Measurements from ENCODE around the gene URGCP. TPM values are rescaled to one million over a fixed set of nuclear protein-coding genes. Genes with fewer than 3 reads are reported as not detected.

Gene URGCP
- total RNA-seq, 2 donors from 2014 or later: 23.2 to 23.8 TPM

DNA sequence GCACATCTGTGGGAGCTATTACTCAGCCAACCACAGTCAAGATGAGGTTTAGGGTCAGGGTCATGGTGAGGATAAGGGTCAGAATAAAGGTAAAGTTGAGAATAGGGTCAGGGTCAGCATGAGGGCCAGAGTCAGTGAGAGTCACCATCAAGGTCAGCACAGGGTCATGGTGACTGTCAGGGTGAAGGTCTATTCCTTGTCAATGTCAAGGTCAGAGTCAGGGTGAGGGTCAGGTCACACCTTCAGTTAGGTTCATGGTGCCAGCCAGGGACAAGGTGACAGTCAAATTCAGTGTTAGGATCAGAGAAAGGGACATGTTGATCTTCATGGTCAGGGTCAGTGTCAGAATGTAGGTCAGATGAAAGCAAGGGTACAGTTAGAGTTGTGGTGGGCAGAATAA, 51.2 kb downstream of the URGCP start:
- no peak overlapping the region for H3K4me3 ChIP-seq (ENCODE audit: low read length)
- no peak overlapping the region for H3K9ac ChIP-seq (ENCODE audit: extremely low read depth, low read length, poor library complexity, severe bottlenecking)
- DNase-seq: no peak
- peaks cover 13% of the 10 kb centered on the region for H3K9me3 ChIP-seq (ENCODE audit: control insufficient read depth, low read length)
- H3K27ac ChIP-seq (ENCODE audit: low read depth, low read length): no peak overlapping the region
- H3K36me3 ChIP-seq (ENCODE audit: control insufficient read depth, insufficient read depth, low read length): no peaks in the 10 kb centered on the region
- H3K27ac Mint-ChIP-seq: no peak overlapping the region
- no peaks in the 10 kb centered on the region for H3K4me1 Mint-ChIP-seq
- TF ChIP-seq, protein P1, sequence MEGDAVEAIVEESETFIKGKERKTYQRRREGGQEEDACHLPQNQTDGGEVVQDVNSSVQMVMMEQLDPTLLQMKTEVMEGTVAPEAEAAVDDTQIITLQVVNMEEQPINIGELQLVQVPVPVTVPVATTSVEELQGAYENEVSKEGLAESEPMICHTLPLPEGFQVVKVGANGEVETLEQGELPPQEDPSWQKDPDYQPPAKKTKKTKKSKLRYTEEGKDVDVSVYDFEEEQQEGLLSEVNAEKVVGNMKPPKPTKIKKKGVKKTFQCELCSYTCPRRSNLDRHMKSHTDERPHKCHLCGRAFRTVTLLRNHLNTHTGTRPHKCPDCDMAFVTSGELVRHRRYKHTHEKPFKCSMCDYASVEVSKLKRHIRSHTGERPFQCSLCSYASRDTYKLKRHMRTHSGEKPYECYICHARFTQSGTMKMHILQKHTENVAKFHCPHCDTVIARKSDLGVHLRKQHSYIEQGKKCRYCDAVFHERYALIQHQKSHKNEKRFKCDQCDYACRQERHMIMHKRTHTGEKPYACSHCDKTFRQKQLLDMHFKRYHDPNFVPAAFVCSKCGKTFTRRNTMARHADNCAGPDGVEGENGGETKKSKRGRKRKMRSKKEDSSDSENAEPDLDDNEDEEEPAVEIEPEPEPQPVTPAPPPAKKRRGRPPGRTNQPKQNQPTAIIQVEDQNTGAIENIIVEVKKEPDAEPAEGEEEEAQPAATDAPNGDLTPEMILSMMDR (conservative IDR thresholded peaks at IDR 0.05): no peak
- no peaks in the 10 kb centered on the region for H3K27me3 ChIP-seq (ENCODE audit: control insufficient read depth, insufficient read depth, low read length, poor library complexity, severe bottlenecking)
- H3K36me3 Mint-ChIP-seq (ENCODE audit: low read depth): peaks cover 4% of the 10 kb centered on the region
- no peak overlapping the region for H3K4me3 Mint-ChIP-seq
- peaks cover 13% of the 10 kb centered on the region for H3K9me3 Mint-ChIP-seq
- H3K4me1 ChIP-seq (ENCODE audit: control insufficient read depth, insufficient read depth, low read length): no peaks in the 10 kb centered on the region
- H3K27me3 Mint-ChIP-seq (ENCODE audit: insufficient read depth): peaks cover 3% of the 10 kb centered on the region

DNA sequence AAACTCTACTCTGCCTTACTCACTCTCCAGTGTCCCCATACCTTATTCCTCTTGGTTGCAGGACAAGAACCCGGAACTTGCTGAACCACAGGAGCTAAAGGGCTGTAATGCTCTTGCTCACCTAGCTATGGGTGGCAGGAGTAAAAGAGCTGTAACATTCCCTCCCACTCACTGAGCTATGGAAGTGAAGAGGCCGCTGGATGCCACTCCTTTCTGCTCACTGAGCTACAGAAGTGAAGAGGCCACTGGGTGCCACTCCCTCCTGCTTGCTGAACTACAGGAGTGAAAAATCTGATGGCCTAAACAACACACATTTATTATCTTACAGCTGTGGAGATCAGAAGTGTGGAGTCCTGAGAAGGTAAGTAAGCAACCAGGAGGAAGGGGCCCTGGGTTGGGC, 54.6 kb downstream of the URGCP start:
- Histone ChIP-seq H3K4me1 (ENCODE audit: control insufficient read depth, insufficient read depth, low read length) (no peaks in the 10 kb centered on the region), H3K9ac (ENCODE audit: extremely low read depth, low read length, poor library complexity, severe bottlenecking) (no peak overlapping the region), H3K4me3 (ENCODE audit: low read length) (no peak overlapping the region), H3K27me3 (ENCODE audit: control insufficient read depth, insufficient read depth, low read length, poor library complexity, severe bottlenecking) (no peaks in the 10 kb centered on the region), H3K36me3 (ENCODE audit: control insufficient read depth, insufficient read depth, low read length) (no peaks in the 10 kb centered on the region), H3K9me3 (ENCODE audit: control insufficient read depth, low read length) (no peaks in the 10 kb centered on the region), H3K27ac (ENCODE audit: low read depth, low read length) (no peak overlapping the region)
- peaks cover 2% of the 10 kb centered on the region for H3K27me3 Mint-ChIP-seq (ENCODE audit: insufficient read depth)
- no peaks in the 10 kb centered on the region for H3K36me3 Mint-ChIP-seq (ENCODE audit: low read depth)
- no peak for DNase-seq
- TF ChIP-seq, protein P1 (conservative IDR thresholded peaks at IDR 0.05): no peak
- 90% methylated on average over 2 of the region's 2 CpGs; no CpG with 5 or more reads in 1 of the 2 experiments for WGBS, 2 experiments (ENCODE audit: insufficient coverage in 1 of 2, insufficient read length in 1 of 2)
- no peaks in the 10 kb centered on the region for H3K9me3 Mint-ChIP-seq
- H3K4me3 Mint-ChIP-seq: no peak overlapping the region
- H3K4me1 Mint-ChIP-seq: no peaks in the 10 kb centered on the region
- no peak overlapping the region for H3K27ac Mint-ChIP-seq

DNA sequence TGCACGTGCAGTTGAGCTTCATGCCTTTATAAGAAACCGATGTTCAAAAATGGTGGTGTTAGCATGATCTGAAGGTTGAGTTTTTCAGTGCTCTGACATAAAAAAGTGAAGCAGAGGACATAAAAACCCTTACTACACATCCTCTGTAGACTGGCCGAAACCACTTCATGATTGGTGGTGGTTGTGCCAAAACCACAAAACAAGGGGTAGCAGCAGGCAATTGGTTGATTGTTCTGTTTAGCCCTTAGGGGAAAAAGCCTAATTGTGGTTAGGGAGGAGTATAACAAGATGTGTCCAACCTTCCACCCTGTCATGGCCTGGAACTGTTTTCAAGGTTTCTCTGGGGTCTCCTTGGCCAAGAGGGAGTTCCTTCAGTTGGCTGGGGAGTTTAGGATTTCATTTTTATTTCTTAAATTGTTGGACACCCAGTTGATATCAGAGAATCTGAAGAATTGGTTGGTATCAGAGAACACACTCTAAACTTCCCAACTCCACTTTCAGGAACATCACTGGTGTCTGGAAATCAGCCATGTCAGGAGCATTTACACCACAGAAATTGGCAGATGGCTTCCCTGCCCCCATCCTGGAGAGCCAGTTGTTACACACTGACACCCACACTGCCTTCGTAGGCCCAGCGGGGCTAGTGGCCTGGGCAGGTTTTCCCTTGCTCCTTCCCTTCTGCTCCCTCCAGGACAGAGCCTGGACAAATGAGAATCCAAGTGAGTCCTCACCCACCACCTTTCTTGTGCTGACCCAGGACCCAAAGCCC, 55.9 kb downstream of the URGCP start:
- Mint-ChIP-seq H3K27ac (no peak overlapping the region), H3K9me3 (no peaks in the 10 kb centered on the region)
- 90 to 100% methylated on average over 2 to 5 of the region's 5 CpGs for WGBS, 2 experiments (ENCODE audit: insufficient coverage in 1 of 2, insufficient read length in 1 of 2)

More for the DNA sequence above, 55.9 kb downstream of the URGCP start:
- H3K27me3 ChIP-seq (ENCODE audit: control insufficient read depth, insufficient read depth, low read length, poor library complexity, severe bottlenecking): no peaks in the 10 kb centered on the region
- no peaks in the 10 kb centered on the region for H3K36me3 ChIP-seq (ENCODE audit: control insufficient read depth, insufficient read depth, low read length)
- Mint-ChIP-seq H3K4me1 (no peaks in the 10 kb centered on the region), H3K27me3 (ENCODE audit: insufficient read depth) (peaks cover 2% of the 10 kb centered on the region), H3K36me3 (ENCODE audit: low read depth) (no peaks in the 10 kb centered on the region), H3K4me3 (no peak overlapping the region)
- TF ChIP-seq, protein P1 (conservative IDR thresholded peaks at IDR 0.05): no peak
- H3K4me1 ChIP-seq (ENCODE audit: control insufficient read depth, insufficient read depth, low read length): no peaks in the 10 kb centered on the region
- no peak for DNase-seq
- no peaks in the 10 kb centered on the region for H3K9me3 ChIP-seq (ENCODE audit: control insufficient read depth, low read length)
- no peak overlapping the region for H3K9ac ChIP-seq (ENCODE audit: extremely low read depth, low read length, poor library complexity, severe bottlenecking)
- H3K27ac ChIP-seq (ENCODE audit: low read depth, low read length): no peak overlapping the region
- no peak overlapping the region for H3K4me3 ChIP-seq (ENCODE audit: low read length)
